8988T (cell line): ENCODE measurements around the gene ERBB3.
A peak's percentile ranks its signal among the peaks of the same experiment; 100 is the strongest.

Experiments
- DNase-seq: peaks from one replicate; pipeline ENCODE4 v3.0.0; 2011

Gene ERBB3

DNA sequence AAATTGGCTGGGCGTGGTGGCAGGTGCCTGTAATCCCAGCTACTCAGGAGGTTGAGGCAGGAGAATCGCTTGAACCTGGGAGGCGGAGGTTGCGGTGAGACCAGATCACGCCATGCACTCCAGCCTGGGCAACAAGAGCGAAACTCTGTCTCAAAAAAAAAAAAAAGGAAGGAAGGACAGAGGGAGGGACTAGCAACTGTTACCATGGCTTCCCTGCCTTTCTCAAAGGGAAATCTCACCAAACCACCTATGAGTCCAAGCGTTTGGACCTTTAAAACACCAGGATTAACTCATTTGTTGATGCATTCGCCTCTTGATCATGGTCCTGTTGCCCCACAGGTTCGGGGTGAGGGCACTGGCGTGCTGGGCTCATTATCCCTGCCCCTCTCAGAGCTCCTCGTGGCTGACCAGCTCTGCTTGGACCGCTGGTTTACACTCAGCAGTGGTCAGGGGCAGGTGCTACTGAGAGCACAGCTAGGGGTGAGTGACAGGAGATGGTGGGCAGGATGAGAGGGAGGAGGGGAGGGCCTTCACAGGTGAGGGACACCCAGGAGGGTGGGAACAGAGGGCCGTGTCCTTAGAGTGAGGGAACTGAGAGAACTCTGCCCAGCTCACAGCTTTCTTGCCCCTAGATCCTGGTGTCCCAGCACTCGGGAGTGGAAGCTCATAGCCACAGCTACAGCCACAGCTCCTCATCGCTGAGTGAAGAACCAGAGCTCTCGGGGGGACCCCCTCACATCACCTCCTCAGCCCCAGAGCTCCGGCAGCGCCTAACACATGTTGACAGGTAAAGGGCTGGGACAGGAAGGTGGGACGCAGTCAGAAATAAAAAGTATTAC, 62.2 kb downstream of the ERBB3 start:
- no peak for DNase-seq

DNA sequence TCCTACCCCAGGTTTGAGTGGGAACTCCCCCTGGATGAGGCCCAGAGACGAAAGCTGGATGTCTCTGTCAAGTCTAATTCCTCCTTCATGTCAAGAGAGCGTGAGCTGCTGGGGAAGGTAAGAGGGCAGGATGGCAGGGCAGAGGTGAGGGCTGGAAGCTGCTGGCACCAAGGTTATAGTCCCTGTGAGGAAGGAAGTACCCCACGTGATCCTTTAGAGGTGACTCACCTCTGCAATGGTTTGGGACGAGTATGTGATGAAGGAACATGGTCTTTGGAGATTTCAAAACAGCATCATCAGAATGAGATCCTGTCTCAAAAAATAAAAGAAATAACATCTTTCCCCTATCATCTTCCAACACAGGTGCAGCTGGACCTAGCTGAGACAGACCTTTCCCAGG, 63.3 kb downstream of the ERBB3 start:
- DNase-seq = no peak

DNA sequence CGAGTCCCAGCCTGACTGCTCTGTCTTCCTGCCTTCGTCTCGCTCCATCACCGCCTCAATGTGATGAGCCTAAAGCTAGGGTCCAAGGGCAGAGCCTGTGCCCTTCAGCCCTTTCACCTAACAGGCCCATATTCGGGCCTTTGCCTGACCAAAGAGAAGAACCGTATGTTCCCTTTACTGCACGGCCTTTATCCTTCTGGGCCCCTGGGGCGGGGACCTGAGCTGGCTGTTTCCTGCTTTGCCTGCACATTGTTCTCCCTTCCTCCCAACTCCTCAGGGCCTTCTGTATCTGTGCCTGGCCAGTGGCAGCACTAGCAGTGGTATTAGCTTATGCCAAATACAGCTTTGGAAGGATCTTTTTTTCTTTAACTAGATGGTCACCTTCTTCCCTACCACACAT, 63.9 kb downstream of the ERBB3 start:
- DNase-seq = no peak

GRCh38 chr12:56145217-56145616, 65.3 kb downstream of the ERBB3 start:
- no peak for DNase-seq

DNA sequence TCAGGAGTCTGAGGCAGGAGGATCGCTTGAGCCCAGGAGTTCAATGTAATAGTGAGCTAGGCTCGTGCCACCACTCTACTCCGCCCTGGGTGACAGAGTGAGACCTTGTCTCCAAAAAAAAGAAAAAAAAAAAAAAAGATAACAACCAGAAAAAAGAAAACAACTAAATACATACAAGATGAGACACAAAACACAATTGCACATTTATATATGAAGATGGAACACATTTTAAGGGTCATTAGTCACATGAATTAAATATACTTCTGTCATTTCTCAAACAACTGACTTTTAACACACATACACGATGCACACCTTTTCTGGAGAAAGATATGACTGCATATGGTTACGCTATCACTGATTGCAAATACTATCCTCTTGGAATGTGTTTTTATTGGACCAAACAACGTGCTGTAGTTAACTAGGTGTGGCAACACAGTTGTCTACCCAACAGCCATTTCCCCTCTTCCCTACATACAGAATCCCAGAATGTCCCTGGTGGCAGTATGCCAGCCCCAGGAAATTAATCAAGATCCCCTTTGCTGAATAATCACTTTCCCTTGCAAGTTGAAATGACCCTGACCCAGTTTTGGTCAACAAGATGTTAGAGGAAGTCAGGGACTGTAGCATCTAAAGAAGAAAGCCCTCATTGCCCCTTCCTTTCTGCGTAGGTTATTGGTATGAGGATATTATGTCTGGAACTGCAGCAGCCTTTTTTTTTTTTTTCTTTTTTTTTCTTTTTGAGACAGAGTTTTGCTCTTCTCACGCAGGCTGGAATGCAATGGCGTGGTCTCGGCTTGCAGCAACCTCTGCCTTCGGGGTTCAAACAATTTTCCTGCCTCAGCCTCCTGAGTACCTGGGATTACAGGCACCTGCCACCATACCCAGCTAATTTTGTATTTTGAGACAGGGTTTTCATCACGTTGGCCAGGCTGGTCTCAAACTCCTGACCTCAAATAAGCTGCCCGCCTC, 66.8 kb downstream of the ERBB3 start:
- no peak for DNase-seq

GRCh38 chr12:56150563-56150962, 70.6 kb downstream of the ERBB3 start:
- DNase-seq = no peak

GRCh38 chr12:56151672-56152131, 71.7 kb downstream of the ERBB3 start:
- peak; percentile 52 for DNase-seq

DNA sequence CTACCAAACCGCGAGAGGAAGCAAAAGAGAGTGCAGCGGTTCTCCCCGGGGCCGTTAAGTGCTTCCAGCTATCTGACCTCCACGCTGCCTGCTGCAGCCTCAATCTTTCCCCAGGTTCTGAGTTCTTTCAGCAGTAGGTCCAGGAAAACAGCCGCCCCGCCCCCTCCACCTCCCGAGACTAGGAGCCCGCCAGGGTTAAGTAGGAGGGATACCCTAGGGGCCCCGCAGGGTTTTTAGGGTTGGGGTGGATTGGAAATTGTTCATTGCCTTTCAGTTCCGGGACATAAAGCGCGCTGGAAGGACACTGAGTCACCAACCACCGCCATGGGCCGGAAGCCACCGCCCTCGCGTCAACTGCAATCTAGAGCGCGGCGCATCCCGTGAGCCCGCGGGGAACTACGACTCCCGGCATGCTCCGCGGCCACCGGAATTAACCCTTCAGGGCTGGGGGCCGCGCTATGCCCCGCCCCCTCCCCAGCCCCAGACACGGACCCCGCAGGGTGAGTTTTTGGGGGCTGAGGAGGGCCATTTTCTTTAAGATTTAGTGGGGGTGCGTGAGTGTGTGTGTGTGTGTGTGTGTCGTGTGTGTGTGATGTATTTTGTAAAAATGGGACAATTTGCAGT, 72.3 kb downstream of the ERBB3 start, which contains the start of gene MYL6B:
Gene MYL6B, plus strand, starts transcription at position 456 of the 624 bp plus-strand sequence. CDS start 1,332 bp downstream, outside the sequence.
- DNase-seq = peak; percentile 87
